OCI-LY3 (cell line): ENCODE data around the gene STAT4.

Experiments
- H2AFZ ChIP-seq: fragments of 200-600, 300-600 bp; shearing (Covaris generic); 2 replicates; pipeline ENCODE4 v1.6.0; 2014; ENCODE audit warnings: antibody characterized with exemption, low read depth, low read length
- H3K27ac ChIP-seq: fragments of 200-600, 300-600 bp; sonication (generic); 2 replicates; pipeline ENCODE4 v1.5.1; 2014; ENCODE audit warnings: mild to moderate bottlenecking, low read length, moderate library complexity, mixed read lengths
- H3K27me3 ChIP-seq: fragments of 200-600, 300-600 bp; sonication (generic); 2 replicates; pipeline ENCODE4 v1.6.1; 2014; ENCODE audit warnings: low read depth, low read length, mixed read lengths
- H3K36me3 ChIP-seq: fragments of 200-600, 300-600 bp; sonication (generic); replicated peaks from 2 replicates; pipeline ENCODE3; 2014; ENCODE audit warnings: low read depth, low read length, mixed read lengths
- H3K4me1 ChIP-seq: fragments of 300-600, 200-600 bp; sonication (generic); 2 replicates; pipeline ENCODE4 v1.6.1; 2014; ENCODE audit warnings: low read length, mixed read lengths
- H3K4me2 ChIP-seq: fragments of 200-600, 300-600 bp; sonication (generic); 2 replicates; pipeline ENCODE4 v1.6.1; 2014; ENCODE audit warnings: low read length, mixed read lengths
- H3K4me3 ChIP-seq: fragments of 300-600, 200-600 bp; sonication (generic); 2 replicates; pipeline ENCODE4 v1.5.1; 2014; ENCODE audit warnings: antibody characterized with exemption, mild to moderate bottlenecking, low read length, moderate library complexity
- H3K79me2 ChIP-seq: fragments of 300-600, 200-600 bp; shearing (Covaris generic); 2 replicates; pipeline ENCODE4 v1.6.1; 2014; ENCODE audit warnings: mild to moderate bottlenecking, low read length, mixed read lengths
- H3K9ac ChIP-seq: fragments of 300-600, 200-600 bp; shearing (Covaris generic); 2 replicates; pipeline ENCODE4 v1.6.0; 2014; ENCODE audit warnings: mild to moderate bottlenecking, low read length, moderate library complexity
- H3K9me3 ChIP-seq: fragments of 200-600, 300-600 bp; shearing (Covaris generic); 2 replicates; pipeline ENCODE4 v1.6.1; 2014; ENCODE audit warnings: low read length, mixed read lengths; ENCODE audit not compliant: insufficient read depth
- H4K20me1 ChIP-seq: fragments of 200-600, 300-600 bp; sonication (generic); 2 replicates; pipeline ENCODE4 v1.6.1; 2016; ENCODE audit warnings: low read length, mixed read lengths; ENCODE audit not compliant: insufficient read depth
- EZH2phosphoT487 ChIP-seq: fragments of 200-600 bp; shearing (Covaris generic); IDR thresholded peaks from 2 replicates; pipeline ENCODE4 v1.6.1; 2018; ENCODE audit warnings: antibody characterized with exemption, mixed run types, low read depth
- TF ChIP-seq, protein P1 (sequence below): fragments of 200-600, 300-600 bp; sonication (generic); IDR thresholded peaks from 2 replicates; pipeline ENCODE4 v1.5.1; 2014; ENCODE audit warnings: antibody characterized with exemption, low read length, low read depth

STAT4 gene

DNA sequence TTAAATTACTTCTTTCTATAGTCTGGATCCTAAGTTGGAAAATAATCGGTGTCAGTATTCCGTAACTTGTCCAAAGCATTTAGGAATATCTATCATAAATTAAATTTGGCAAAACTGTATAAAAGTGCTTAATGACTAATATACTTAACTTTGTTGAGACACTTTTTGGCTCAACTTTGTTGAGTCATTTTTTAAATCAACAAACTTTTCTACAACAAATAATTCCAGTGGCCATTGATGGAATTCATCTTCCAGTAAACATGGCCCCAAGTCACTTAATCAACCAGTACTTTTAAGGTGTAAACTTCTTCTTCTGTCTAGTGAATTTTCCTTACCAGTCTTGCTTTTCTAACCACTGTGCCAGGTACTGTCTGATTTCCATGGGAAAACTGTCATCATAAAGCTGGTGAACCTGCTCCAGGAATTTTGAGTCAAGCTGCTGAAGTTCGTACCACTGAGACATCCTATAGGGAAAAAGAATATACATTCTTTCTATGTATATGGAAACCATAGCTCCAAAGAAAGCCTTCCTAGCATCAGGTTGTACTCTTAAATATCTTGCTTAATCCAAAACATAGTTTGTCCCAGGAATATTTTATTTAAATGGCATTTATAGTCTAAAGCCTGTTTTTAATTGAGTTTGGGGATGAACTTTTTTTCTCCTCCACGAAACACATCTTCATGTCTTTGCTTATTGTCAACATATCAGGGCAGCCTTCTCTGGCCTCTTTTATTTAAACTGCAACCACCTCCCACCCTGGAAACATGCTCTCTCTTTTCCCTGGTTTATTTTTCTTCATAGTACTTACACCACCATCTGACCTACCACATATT, 141.0 kb downstream of the STAT4 start:
- H2AFZ ChIP-seq = no peak overlapping the region
- no peak overlapping the region for H3K9ac ChIP-seq
- no peak overlapping the region for H3K27ac ChIP-seq
- no peak overlapping the region for H3K4me3 ChIP-seq
- H4K20me1 ChIP-seq = no peaks in the 10 kb centered on the region
- H3K36me3 ChIP-seq = peaks cover 48% of the 10 kb centered on the region
- no peaks in the 10 kb centered on the region for H3K9me3 ChIP-seq
- TF ChIP-seq, protein P1, sequence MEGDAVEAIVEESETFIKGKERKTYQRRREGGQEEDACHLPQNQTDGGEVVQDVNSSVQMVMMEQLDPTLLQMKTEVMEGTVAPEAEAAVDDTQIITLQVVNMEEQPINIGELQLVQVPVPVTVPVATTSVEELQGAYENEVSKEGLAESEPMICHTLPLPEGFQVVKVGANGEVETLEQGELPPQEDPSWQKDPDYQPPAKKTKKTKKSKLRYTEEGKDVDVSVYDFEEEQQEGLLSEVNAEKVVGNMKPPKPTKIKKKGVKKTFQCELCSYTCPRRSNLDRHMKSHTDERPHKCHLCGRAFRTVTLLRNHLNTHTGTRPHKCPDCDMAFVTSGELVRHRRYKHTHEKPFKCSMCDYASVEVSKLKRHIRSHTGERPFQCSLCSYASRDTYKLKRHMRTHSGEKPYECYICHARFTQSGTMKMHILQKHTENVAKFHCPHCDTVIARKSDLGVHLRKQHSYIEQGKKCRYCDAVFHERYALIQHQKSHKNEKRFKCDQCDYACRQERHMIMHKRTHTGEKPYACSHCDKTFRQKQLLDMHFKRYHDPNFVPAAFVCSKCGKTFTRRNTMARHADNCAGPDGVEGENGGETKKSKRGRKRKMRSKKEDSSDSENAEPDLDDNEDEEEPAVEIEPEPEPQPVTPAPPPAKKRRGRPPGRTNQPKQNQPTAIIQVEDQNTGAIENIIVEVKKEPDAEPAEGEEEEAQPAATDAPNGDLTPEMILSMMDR = no peak
- TF ChIP-seq EZH2phosphoT487 = no peak
- no peaks in the 10 kb centered on the region for H3K27me3 ChIP-seq
- no peak overlapping the region for H3K4me2 ChIP-seq
- peaks cover 13% of the 10 kb centered on the region for H3K4me1 ChIP-seq
- H3K79me2 ChIP-seq = peaks cover 17% of the 10 kb centered on the region

DNA sequence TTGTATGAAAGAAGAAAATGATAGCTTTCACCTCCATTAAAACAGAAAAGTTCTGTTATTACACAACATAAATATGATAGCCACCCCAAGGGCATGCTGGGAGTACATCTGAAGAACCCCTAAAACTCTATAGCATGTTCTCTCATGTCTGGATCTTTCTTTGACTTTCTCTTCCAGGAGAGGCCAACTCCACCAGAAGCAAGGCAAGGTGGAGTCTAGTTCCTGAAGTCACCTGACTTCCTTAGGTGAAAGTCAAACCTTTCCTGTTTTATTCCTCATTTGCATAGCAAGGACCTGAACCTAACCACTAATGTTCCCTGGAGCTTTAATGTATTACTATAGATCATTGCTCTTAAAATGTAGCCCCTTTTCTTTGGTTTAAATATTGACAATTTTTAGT, 142.5 kb downstream of the STAT4 start:
- Histone ChIP-seq H4K20me1 (no peaks in the 10 kb centered on the region), H3K79me2 (peaks cover 11% of the 10 kb centered on the region), H3K27ac (no peak overlapping the region), H3K4me2 (no peak overlapping the region), H2AFZ (no peak overlapping the region), H3K4me3 (no peak overlapping the region), H3K4me1 (peaks cover 8% of the 10 kb centered on the region), H3K9me3 (no peaks in the 10 kb centered on the region), H3K36me3 (peaks cover 63% of the 10 kb centered on the region), H3K9ac (no peak overlapping the region), H3K27me3 (no peaks in the 10 kb centered on the region)
- no peak for TF ChIP-seq EZH2phosphoT487
- TF ChIP-seq, protein P1 = no peak

DNA sequence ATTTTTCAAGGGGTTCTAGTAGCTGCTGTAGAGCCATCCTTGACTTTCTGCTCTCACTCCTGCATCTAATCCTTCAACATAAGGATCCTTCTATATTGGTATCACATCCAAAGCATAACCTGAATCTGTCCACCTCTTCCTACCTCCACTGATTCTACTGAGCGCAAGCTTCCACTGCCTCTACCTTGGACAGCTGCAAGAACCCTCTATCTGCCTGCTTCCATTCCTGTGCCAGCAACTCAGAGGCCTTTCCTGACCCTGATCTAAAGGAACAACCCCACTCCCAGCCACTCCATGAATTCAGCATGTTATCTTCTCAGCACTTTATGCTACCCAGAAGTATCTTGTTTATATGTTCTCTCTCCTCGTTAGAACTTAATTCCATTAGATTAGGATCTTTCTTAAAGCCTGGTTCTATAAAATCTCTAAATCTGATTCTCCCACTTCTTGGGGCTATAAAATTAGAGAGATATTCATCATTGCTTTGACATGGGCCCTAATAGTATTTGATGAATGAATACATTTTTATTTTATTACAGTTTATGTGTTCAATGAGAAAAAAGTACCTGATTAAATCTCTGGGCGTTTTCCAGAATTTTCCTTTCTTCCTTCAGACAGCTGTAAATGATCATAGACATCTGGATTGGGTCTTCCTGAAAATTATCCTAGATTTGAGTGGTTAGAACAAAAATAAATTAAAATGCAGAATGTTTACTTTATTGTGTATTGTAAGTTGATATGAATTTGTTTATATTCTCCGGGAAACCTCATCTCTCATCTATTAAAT, 143.6 kb downstream of the STAT4 start:
- Histone ChIP-seq H3K9me3 (no peaks in the 10 kb centered on the region), H3K27ac (no peak overlapping the region), H3K79me2 (peaks cover under 1% of the 10 kb centered on the region; the same call in 1 of the 2 replicates), H2AFZ (no peak overlapping the region), H3K9ac (no peak overlapping the region), H3K4me2 (no peak overlapping the region), H3K27me3 (no peaks in the 10 kb centered on the region), H3K36me3 (peaks cover 73% of the 10 kb centered on the region), H3K4me3 (no peak overlapping the region), H4K20me1 (no peaks in the 10 kb centered on the region), H3K4me1 (no peaks in the 10 kb centered on the region)
- TF ChIP-seq, protein P1 = no peak
- TF ChIP-seq EZH2phosphoT487 = no peak

DNA sequence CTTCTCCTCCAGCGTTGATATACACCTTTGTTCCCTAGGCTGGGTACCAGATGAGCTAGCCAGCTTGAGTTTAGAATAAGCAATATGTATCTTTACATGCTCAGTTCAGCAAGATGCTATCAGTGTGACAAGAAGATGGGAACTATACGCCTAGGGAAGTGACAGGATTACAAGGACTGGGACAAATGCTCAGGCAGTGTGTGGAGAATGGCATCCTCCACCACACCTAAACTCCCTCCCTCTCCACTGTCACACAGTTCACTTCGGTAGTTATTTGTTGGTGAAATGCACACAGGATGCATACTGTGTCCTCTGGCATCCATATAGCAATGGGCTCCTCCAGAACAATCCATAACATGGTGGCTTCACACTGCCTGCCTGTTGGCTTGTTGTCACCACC, 144.5 kb downstream of the STAT4 start:
- H2AFZ ChIP-seq = no peak overlapping the region
- no peak overlapping the region for H3K4me2 ChIP-seq
- H3K4me1 ChIP-seq = no peaks in the 10 kb centered on the region
- no peak overlapping the region for H3K9ac ChIP-seq
- no peak overlapping the region for H3K27ac ChIP-seq
- H4K20me1 ChIP-seq = no peaks in the 10 kb centered on the region
- H3K9me3 ChIP-seq = no peaks in the 10 kb centered on the region
- no peaks in the 10 kb centered on the region for H3K79me2 ChIP-seq
- H3K36me3 ChIP-seq = peaks cover 74% of the 10 kb centered on the region
- no peaks in the 10 kb centered on the region for H3K27me3 ChIP-seq
- no peak for TF ChIP-seq EZH2phosphoT487
- TF ChIP-seq, protein P1 = no peak
- H3K4me3 ChIP-seq = no peak overlapping the region
